VCaP (cell line): ENCODE results near the gene ZFX.

ENCODE experiments used
- H3K27ac ChIP-seq: fragments of 450-650 bp; 2 replicates; pipeline ENCODE4 v1.5.1; 2017
- CTCF ChIP-seq: fragments of 450-650 bp; conservative IDR thresholded peaks from 2 replicates; pipeline ENCODE4 v1.5.1; 2017; ENCODE audit warnings: mild to moderate bottlenecking, moderate library complexity

Gene ZFX

GRCh38 chrX:24153796-24154189 lies 4.3 kb downstream of the ZFX start:
- peak overlapping the region; percentile 99 for H3K27ac ChIP-seq
- no peak for TF ChIP-seq CTCF

GRCh38 chrX:24154490-24155034 lies 5.0 kb downstream of the ZFX start:
- H3K27ac ChIP-seq, result peak overlapping the region; percentile 99

GRCh38 chrX:24155747-24156146 lies 6.2 kb downstream of the ZFX start:
- peak overlapping the region; percentile 99 for H3K27ac ChIP-seq

More at GRCh38 chrX:24154490-24155034, 5.0 kb downstream of the ZFX start:
- no peak for TF ChIP-seq CTCF

- peak overlapping the region; percentile 99 for H3K27ac ChIP-seq
- no peak for TF ChIP-seq CTCF
These were observed 6.6 kb downstream of the ZFX start for GRCh38 chrX:24156177-24156576.

GRCh38 chrX:24158881-24159280 lies 9.4 kb downstream of the ZFX start:
- H3K27ac ChIP-seq, result no peak overlapping the region
- TF ChIP-seq CTCF, result no peak

- no peak for TF ChIP-seq CTCF
- H3K27ac ChIP-seq, result peak overlapping the region; percentile 47; the same call in 1 of the 2 replicates
These were observed 16.5 kb downstream of the ZFX start for GRCh38 chrX:24166078-24166477.

GRCh38 chrX:24167719-24168472 lies 18.4 kb downstream of the ZFX start:
- TF ChIP-seq CTCF, result no peak
- H3K27ac ChIP-seq, result no peak overlapping the region; the same call in 1 of the 2 replicates

GRCh38 chrX:24168807-24169206 lies 19.3 kb downstream of the ZFX start:
- no peak overlapping the region for H3K27ac ChIP-seq
- no peak for TF ChIP-seq CTCF
